ENCODE measurements around the gene SLC12A8. TPM values are rescaled to one million over a fixed set of nuclear protein-coding genes. Genes with fewer than 3 reads are reported as not detected.

SLC12A8 gene
- total and polyA plus RNA-seq, 3 donors from 2014 or later = 10.3 to 21.0 (median 12.3) TPM

DNA sequence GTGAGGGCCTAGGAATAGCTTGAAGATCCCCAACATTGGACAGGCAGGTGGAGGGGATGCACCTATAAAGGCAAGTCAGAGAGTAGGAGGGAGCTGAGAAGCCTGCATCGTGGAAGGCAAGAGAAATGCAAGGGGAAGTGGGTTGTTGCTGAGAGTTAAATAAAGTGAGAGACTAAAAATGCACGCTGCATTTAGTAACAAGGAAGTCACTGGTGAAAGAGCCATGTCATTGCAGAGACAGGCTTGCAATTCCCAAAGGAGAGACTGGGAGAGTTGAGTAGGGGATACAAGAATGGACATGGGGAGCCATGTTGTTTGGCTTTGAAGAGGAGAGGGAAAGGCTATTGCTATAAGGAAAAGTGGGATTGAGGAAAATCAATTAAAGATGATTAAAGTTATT lies 79.7 kb downstream of the SLC12A8 start:
- DNase-seq = no peak
- no peaks in the 10 kb centered on the region for H3K9me3 ChIP-seq
- H3K4me3 ChIP-seq = no peak overlapping the region
- WGBS, 2 donors = 70 to 90% methylated on average over 2 of the region's 2 CpGs
- no peaks in the 10 kb centered on the region for H3K27me3 ChIP-seq
- H3K36me3 ChIP-seq (ENCODE audit: low read depth, missing control alignments) = no peaks in the 10 kb centered on the region
- no peak for TF ChIP-seq POLR2A (IDR thresholded peaks at IDR 0.05)
- TF ChIP-seq, protein P1, sequence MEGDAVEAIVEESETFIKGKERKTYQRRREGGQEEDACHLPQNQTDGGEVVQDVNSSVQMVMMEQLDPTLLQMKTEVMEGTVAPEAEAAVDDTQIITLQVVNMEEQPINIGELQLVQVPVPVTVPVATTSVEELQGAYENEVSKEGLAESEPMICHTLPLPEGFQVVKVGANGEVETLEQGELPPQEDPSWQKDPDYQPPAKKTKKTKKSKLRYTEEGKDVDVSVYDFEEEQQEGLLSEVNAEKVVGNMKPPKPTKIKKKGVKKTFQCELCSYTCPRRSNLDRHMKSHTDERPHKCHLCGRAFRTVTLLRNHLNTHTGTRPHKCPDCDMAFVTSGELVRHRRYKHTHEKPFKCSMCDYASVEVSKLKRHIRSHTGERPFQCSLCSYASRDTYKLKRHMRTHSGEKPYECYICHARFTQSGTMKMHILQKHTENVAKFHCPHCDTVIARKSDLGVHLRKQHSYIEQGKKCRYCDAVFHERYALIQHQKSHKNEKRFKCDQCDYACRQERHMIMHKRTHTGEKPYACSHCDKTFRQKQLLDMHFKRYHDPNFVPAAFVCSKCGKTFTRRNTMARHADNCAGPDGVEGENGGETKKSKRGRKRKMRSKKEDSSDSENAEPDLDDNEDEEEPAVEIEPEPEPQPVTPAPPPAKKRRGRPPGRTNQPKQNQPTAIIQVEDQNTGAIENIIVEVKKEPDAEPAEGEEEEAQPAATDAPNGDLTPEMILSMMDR (IDR thresholded peaks at IDR 0.05) = no peak
- H3K27ac ChIP-seq = no peak overlapping the region
- H3K4me1 ChIP-seq = no peaks in the 10 kb centered on the region
- intact Hi-C loops (cut with DNase I; ENCODE audit: low total_unique reads) = no loop called here

DNA sequence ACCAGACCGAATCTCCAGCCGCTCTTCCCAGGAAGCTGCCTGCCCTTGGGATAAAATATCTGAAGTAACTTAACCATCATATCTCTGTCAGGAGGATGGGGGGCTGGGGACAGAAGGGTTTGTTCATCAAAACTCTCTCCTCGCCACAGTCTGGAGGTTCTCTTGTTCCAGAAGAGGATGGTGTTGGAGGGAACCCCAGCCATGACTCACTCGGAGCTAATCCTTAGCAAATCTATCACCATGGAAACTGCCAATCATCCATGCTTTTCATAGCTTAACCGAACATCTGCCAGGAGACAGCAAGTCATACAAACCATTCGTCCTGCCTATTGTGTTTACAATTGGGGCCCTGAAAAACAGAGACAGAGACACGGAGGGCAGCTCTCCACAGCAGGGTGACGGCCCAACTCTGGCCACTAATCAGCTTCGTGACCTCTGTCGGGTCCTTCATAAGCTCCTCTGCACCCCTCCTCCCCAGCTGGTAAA lies 83.0 kb downstream of the SLC12A8 start:
- Histone ChIP-seq H3K36me3 (ENCODE audit: low read depth, missing control alignments) (no peaks in the 10 kb centered on the region), H3K4me1 (no peaks in the 10 kb centered on the region), H3K27me3 (no peaks in the 10 kb centered on the region), H3K4me3 (no peak overlapping the region), H3K27ac (no peak overlapping the region), H3K9me3 (no peaks in the 10 kb centered on the region)
- DNase-seq = no peak
- intact Hi-C loops (cut with DNase I; ENCODE audit: low total_unique reads) = no loop called here
- TF ChIP-seq, protein P1 (IDR thresholded peaks at IDR 0.05) = no peak
- no peak for TF ChIP-seq POLR2A (IDR thresholded peaks at IDR 0.05)
- WGBS, 2 donors = 71 to 77% methylated on average over 10 of the region's 10 CpGs

DNA sequence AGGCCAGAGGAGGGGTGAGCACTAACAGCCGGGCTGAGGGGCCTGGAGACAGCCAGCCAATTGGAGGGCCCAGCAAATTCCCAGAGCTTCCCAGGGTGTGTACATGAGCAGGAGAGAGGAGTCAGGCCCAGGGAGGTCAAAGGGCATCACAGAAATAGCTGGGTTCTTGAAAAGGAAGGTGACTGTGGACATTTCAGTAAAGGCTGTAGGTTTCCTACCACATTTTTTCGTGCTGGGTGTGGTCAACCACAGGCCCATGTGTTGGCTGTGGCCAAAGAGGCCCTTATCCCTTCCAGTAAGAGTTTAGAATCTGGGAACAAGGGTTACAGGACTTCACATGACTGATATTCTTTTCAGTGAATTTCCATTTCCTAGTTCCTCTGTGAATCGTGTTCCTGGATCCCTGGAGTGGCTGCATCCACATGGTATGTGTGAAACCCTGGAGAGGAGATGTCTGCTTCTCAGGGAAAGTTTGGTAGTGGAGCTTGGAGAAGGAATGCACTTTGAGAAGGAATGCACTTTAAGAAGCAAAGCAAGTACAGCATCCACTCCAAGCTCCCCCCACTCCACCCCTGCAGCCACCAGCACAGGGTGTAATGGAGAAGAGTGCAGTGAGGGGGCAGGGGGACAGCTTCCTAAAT lies 83.6 kb downstream of the SLC12A8 start:
- no peaks in the 10 kb centered on the region for H3K27me3 ChIP-seq
- no peak overlapping the region for H3K27ac ChIP-seq
- no peaks in the 10 kb centered on the region for H3K9me3 ChIP-seq
- no peaks in the 10 kb centered on the region for H3K36me3 ChIP-seq (ENCODE audit: low read depth, missing control alignments)
- peaks cover 1% of the 10 kb centered on the region for H3K4me1 ChIP-seq
- intact Hi-C loops (cut with DNase I; ENCODE audit: low total_unique reads) = no loop called here
- no peak overlapping the region for H3K4me3 ChIP-seq
- TF ChIP-seq, protein P1 (IDR thresholded peaks at IDR 0.05) = no peak
- no peak for TF ChIP-seq POLR2A (IDR thresholded peaks at IDR 0.05)
- WGBS, 2 donors = 70 to 81% methylated on average over 3 of the region's 3 CpGs
- DNase-seq = no peak

DNA sequence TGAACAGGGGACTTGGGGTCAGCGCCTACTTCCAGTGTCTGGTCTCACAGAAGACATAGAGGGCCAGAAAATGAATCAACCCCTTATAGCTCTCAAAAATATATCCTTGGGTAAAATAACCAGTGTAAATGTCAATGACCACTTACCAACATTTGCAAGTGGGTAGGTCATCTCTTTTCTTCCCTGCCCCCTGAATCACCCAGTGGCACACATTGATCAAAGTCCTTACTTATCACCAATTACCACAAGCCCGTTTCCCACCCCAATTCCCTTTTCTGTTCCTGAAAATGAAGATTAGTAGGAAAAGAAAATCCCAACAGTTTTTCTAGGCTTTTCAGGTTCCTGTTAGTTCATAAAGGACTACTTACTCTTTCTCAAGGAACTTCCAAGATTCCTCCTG lies 86.2 kb downstream of the SLC12A8 start:
- TF ChIP-seq, protein P1 (IDR thresholded peaks at IDR 0.05) = no peak
- TF ChIP-seq POLR2A (IDR thresholded peaks at IDR 0.05) = no peak
- 81 to 89% methylated on average over 2 of the region's 2 CpGs for WGBS, 2 donors
- Histone ChIP-seq H3K9me3 (no peaks in the 10 kb centered on the region), H3K4me3 (no peak overlapping the region), H3K4me1 (peaks cover 9% of the 10 kb centered on the region), H3K27me3 (no peaks in the 10 kb centered on the region), H3K27ac (no peak overlapping the region), H3K36me3 (ENCODE audit: low read depth, missing control alignments) (no peaks in the 10 kb centered on the region)
- intact Hi-C loops (cut with DNase I; ENCODE audit: low total_unique reads) = no loop called here
- no peak for DNase-seq

DNA sequence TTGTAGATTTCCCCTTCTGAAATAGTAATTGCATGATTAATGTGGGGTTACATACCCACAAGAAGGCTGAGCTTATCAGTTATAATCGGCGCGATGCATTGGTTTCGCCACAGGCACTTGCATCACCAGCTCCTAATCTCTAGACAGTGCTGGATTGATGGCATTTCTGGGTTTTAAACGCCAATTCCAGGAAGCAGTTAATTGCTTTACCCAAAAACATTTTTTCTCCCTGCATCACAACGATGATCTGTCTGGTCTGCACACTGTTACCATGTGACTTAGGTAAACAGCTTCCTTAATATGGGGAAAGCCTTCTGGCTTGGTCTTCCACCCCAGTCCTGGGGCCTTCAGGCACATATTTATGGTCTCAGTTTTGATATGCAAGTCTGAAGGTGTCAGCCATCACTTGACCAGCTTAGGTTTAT lies 86.7 kb downstream of the SLC12A8 start:
- intact Hi-C loops (cut with DNase I; ENCODE audit: low total_unique reads) = no loop called here
- no peaks in the 10 kb centered on the region for H3K9me3 ChIP-seq
- TF ChIP-seq POLR2A (IDR thresholded peaks at IDR 0.05) = no peak
- TF ChIP-seq, protein P1 (IDR thresholded peaks at IDR 0.05) = no peak
- H3K27ac ChIP-seq = no peak overlapping the region
- peaks cover 14% of the 10 kb centered on the region for H3K4me1 ChIP-seq
- no peaks in the 10 kb centered on the region for H3K27me3 ChIP-seq
- no peak for DNase-seq
- H3K4me3 ChIP-seq = no peak overlapping the region
- H3K36me3 ChIP-seq (ENCODE audit: low read depth, missing control alignments) = no peaks in the 10 kb centered on the region
- 68 to 78% methylated on average over 6 of the region's 6 CpGs for WGBS, 2 donors
